PC-3 (cell line): ENCODE data around the gene CACNA1B. TPM values are rescaled to one million over a fixed set of nuclear protein-coding genes. Genes with fewer than 3 reads are reported as not detected.

Experiments
- ATAC-seq: fragments of 200-7000 bp; cut with Tn5 transposase; 2 replicates; pipeline ENCODE4 v1.9.1; 2020; ENCODE audit warnings: mild to moderate bottlenecking, moderate library complexity
- BruUV-seq: library from RNA; stranded (reverse); fragments of 400-500 nt; replicated peaks from 2 replicates; lab custom pipeline; 2021; lab: Mats Ljungman, UMichigan
- CTCF ChIA-PET: fragments of 300-600 bp; sonication (Branson Sonifier 250); formaldehyde crosslinking; loops from one replicate; lab custom pipeline; 2022; ENCODE audit warnings: antibody characterized with exemption; lab: Charles Lee
- POLR2A ChIA-PET: fragments of 300-600 bp; sonication (Branson Sonifier 250); formaldehyde crosslinking; loops from one replicate; lab custom pipeline; 2022; ENCODE audit warnings: antibody characterized with exemption; ENCODE audit not compliant: unreplicated experiment; lab: Charles Lee
- DNase-seq: peaks from one replicate; pipeline ENCODE4 v3.0.0-alpha.2; 2015
- H2AFZ ChIP-seq: fragments of 300-600 bp; sonication (generic); 2 replicates; pipeline ENCODE4 v1.6.0; 2016; ENCODE audit warnings: antibody characterized with exemption, low read length
- H3F3A ChIP-seq: fragments of 300-600 bp; sonication (generic); one replicate; pipeline ENCODE4 v1.6.0; 2017; ENCODE audit warnings: antibody characterized with exemption, low read length, control low read depth, mild to moderate bottlenecking; ENCODE audit not compliant: unreplicated experiment
- H3K27ac ChIP-seq: fragments of 300-600 bp; sonication (generic); 2 replicates; pipeline ENCODE4 v1.5.1; 2016; ENCODE audit warnings: mild to moderate bottlenecking, low read length
- H3K27me3 ChIP-seq: fragments of 300-600 bp; sonication (generic); 2 replicates; pipeline ENCODE4 v1.6.1; 2016; ENCODE audit warnings: low read length, mixed read lengths
- H3K36me3 ChIP-seq: fragments of 300-600 bp; sonication (generic); 2 replicates; pipeline ENCODE4 v1.6.1; 2016; ENCODE audit warnings: low read depth, mixed run types, low read length, mixed read lengths
- H3K4me1 ChIP-seq: fragments of 300-600 bp; sonication (generic); 2 replicates; pipeline ENCODE4 v1.5.1; 2016; ENCODE audit warnings: low read length; ENCODE audit not compliant: insufficient read depth
- H3K4me2 ChIP-seq: fragments of 300-600 bp; sonication (generic); 2 replicates; pipeline ENCODE4 v1.6.0; 2016; ENCODE audit warnings: low read length
- H3K4me3 ChIP-seq: fragments of 300-600 bp; sonication (generic); 2 replicates; pipeline ENCODE4 v1.5.1; 2016; ENCODE audit warnings: mild to moderate bottlenecking, low read length, mixed read lengths
- H3K79me2 ChIP-seq: fragments of 300-600 bp; sonication (generic); 2 replicates; pipeline ENCODE4 v1.6.1; 2017; ENCODE audit warnings: low read length, mixed read lengths
- H3K9ac ChIP-seq: fragments of 300-600 bp; sonication (generic); 2 replicates; pipeline ENCODE4 v1.6.0; 2016; ENCODE audit warnings: mild to moderate bottlenecking, low read length
- H3K9me2 ChIP-seq: fragments of 300-600 bp; sonication (generic); replicated peaks from 2 replicates; pipeline ENCODE4 v1.6.1; 2016; ENCODE audit warnings: mixed run types, low read length, mixed read lengths
- H3K9me3 ChIP-seq: fragments of 300-600 bp; sonication (generic); 2 replicates; pipeline ENCODE4 v1.6.1; 2016; ENCODE audit warnings: low read length, mixed read lengths
- H4K20me1 ChIP-seq: fragments of 300-600 bp; sonication (generic); 2 replicates; pipeline ENCODE4 v1.6.1; 2016; ENCODE audit warnings: low read length, mixed read lengths
- CTCF ChIP-seq: fragments of 300-600 bp; sonication (generic); conservative IDR thresholded peaks from 2 replicates; pipeline ENCODE4 v1.5.1; 2017; ENCODE audit warnings: antibody characterized with exemption, low read depth, mild to moderate bottlenecking, low read length
- EZH2 ChIP-seq: fragments of 300-600 bp; sonication (generic); IDR thresholded peaks from one replicate; pipeline ENCODE4 v1.6.1; 2017; ENCODE audit warnings: antibody characterized with exemption, mild to moderate bottlenecking, low read length; ENCODE audit not compliant: unreplicated experiment
- EZH2phosphoT487 ChIP-seq: fragments of 300-600 bp; sonication (generic); IDR thresholded peaks from 2 replicates; pipeline ENCODE4 v1.6.1; 2018; ENCODE audit warnings: mild to moderate bottlenecking, antibody characterized with exemption, low read length, borderline replicate concordance
- intact Hi-C: fragments of 100-400 bp; cut with micrococcal nuclease; formaldehyde crosslinking; loops from 2 replicates; pipeline ENCODE4 v1.9.0; 2023
- total RNA-seq: library from RNA; depleted of rRNA; stranded (reverse); fragments of >200 nt; gene quantifications from 2 replicates; pipeline ENCODE4 v1.2.3, GENCODE V29; 2014

Gene CACNA1B
- total RNA-seq, 1 experiment from 2014 or later, result not detected

- no peaks in the 10 kb centered on the region for H3K27me3 ChIP-seq
- no TSS peak for BruUV-seq
- no peak overlapping the region for H2AFZ ChIP-seq
- H4K20me1 ChIP-seq, result no peaks in the 10 kb centered on the region
- CTCF ChIA-PET, result no interaction called here
- no peak overlapping the region for H3K4me3 ChIP-seq
- no peak for ATAC-seq
- H3K9me2 ChIP-seq, result no peaks in the 10 kb centered on the region
- POLR2A ChIA-PET, result no interaction called here
- H3K4me1 ChIP-seq, result no peaks in the 10 kb centered on the region
- no peak for DNase-seq
- H3K9me3 ChIP-seq, result 0 out of 2 replicates have a peak, but pooled peaks cover 12% of the 10 kb centered on the region
- intact Hi-C loops, result no loop called here
- no peak overlapping the region for H3K4me2 ChIP-seq
- TF ChIP-seq EZH2 (no peak), CTCF (no peak), EZH2phosphoT487 (no peak)
- no peaks in the 10 kb centered on the region for H3F3A ChIP-seq
- H3K27ac ChIP-seq, result no peak overlapping the region
- no peak overlapping the region for H3K9ac ChIP-seq
- no peaks in the 10 kb centered on the region for H3K79me2 ChIP-seq
- H3K36me3 ChIP-seq, result no peaks in the 10 kb centered on the region
Measured at GRCh38 chr9:137946993-137947392, 69.4 kb downstream of the CACNA1B start.

GRCh38 chr9:137948642-137949041 is 71.1 kb downstream of the CACNA1B start:
- H3K9me3 ChIP-seq, result 0 out of 2 replicates have a peak, but pooled peaks cover 12% of the 10 kb centered on the region
- no peaks in the 10 kb centered on the region for H3F3A ChIP-seq
- ChIA-PET CTCF (no interaction called here), POLR2A (no interaction called here)
- H4K20me1 ChIP-seq, result no peaks in the 10 kb centered on the region
- intact Hi-C loops, result no loop called here
- no peak overlapping the region for H3K27ac ChIP-seq
- H3K4me1 ChIP-seq, result no peaks in the 10 kb centered on the region
- no peak for DNase-seq
- no TSS peak for BruUV-seq
- ATAC-seq, result no peak
- H3K4me3 ChIP-seq, result no peak overlapping the region
- no peaks in the 10 kb centered on the region for H3K27me3 ChIP-seq
- H3K79me2 ChIP-seq, result no peaks in the 10 kb centered on the region
- H2AFZ ChIP-seq, result no peak overlapping the region
- no peak overlapping the region for H3K4me2 ChIP-seq
- no peaks in the 10 kb centered on the region for H3K36me3 ChIP-seq
- H3K9ac ChIP-seq, result no peak overlapping the region
- TF ChIP-seq CTCF (no peak), EZH2phosphoT487 (no peak), EZH2 (no peak)
- H3K9me2 ChIP-seq, result no peaks in the 10 kb centered on the region

- Histone ChIP-seq H3K9me2 (no peaks in the 10 kb centered on the region), H3K36me3 (no peaks in the 10 kb centered on the region), H3K9ac (no peak overlapping the region), H2AFZ (no peak overlapping the region), H3F3A (no peaks in the 10 kb centered on the region), H3K4me1 (no peaks in the 10 kb centered on the region), H3K27ac (no peak overlapping the region), H3K4me2 (no peak overlapping the region), H3K9me3 (0 out of 2 replicates have a peak, but pooled peaks cover 6% of the 10 kb centered on the region), H3K27me3 (no peaks in the 10 kb centered on the region), H3K79me2 (no peaks in the 10 kb centered on the region), H4K20me1 (no peaks in the 10 kb centered on the region), H3K4me3 (no peak overlapping the region)
- ChIA-PET CTCF (no interaction called here), POLR2A (no interaction called here)
- intact Hi-C loops, result no loop called here
- TF ChIP-seq EZH2phosphoT487 (no peak), CTCF (no peak), EZH2 (no peak)
- no peak for DNase-seq
- BruUV-seq, result no TSS peak
- no peak for ATAC-seq
Measured at GRCh38 chr9:137949260-137949659, 71.7 kb downstream of the CACNA1B start.
